Measurements from ENCODE around the gene LIPC.

- no peak for TF ChIP-seq CTCF (IDR thresholded peaks at IDR 0.05 in 4 of 5, conservative IDR thresholded peaks at IDR 0.05 in 1 of 5)
- TF ChIP-seq POLR2A (IDR thresholded peaks at IDR 0.05), result no peak
Observed at GRCh38 chr15:58532126-58532525, 100.3 kb downstream of the LIPC start.
